GM06990 (cell line): ENCODE data around the gene TMEM88.

Experiments used
- DNase-seq: peaks from one replicate; pipeline ENCODE4 v3.0.0-alpha.2; 2011; ENCODE audit not compliant: insufficient read length; ENCODE audit errors: extremely low read depth
- H3K27me3 ChIP-seq: replicated peaks from 2 replicates; pipeline ENCODE4 v1.6.0; 2011; ENCODE audit warnings: low read length; ENCODE audit not compliant: control insufficient read depth, insufficient read depth
- H3K36me3 ChIP-seq: 2 replicates; pipeline ENCODE4 v1.5.1; 2011; ENCODE audit warnings: low read length; ENCODE audit not compliant: control insufficient read depth, insufficient read depth
- H3K4me3 ChIP-seq: replicated peaks from 2 replicates; pipeline ENCODE4 v1.5.1; 2011; ENCODE audit warnings: low read depth, mild to moderate bottlenecking, control low read depth, low read length
- TF ChIP-seq, protein P1 (sequence below): IDR thresholded peaks from 2 replicates; pipeline ENCODE4 v1.5.1; 2011; ENCODE audit warnings: low read length, control low read depth, mild to moderate bottlenecking, inconsistent platforms; ENCODE audit not compliant: insufficient read depth, poor library complexity, severe bottlenecking

The TMEM88 gene

DNA sequence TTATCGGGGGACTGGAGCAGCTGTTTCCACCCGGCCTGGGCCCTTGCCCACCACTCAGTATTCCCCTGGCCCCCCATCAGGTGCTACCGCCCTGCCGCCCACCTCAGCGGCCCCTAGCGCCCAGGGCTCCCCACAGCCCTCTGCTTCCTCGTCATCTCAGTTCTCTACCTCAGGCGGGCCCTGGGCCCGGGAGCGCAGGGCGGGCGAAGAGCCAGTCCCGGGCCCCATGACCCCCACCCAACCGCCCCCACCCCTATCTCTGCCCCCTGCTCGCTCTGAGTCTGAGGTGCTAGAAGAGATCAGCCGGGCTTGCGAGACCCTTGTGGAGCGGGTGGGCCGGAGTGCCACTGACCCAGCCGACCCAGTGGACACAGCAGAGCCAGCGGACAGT, 6.1 kb upstream of the TMEM88 start:
- Histone ChIP-seq H3K4me3 (no peak overlapping the region), H3K27me3 (no peaks in the 10 kb centered on the region), H3K36me3 (peaks cover 46% of the 10 kb centered on the region)
- TF ChIP-seq, protein P1, sequence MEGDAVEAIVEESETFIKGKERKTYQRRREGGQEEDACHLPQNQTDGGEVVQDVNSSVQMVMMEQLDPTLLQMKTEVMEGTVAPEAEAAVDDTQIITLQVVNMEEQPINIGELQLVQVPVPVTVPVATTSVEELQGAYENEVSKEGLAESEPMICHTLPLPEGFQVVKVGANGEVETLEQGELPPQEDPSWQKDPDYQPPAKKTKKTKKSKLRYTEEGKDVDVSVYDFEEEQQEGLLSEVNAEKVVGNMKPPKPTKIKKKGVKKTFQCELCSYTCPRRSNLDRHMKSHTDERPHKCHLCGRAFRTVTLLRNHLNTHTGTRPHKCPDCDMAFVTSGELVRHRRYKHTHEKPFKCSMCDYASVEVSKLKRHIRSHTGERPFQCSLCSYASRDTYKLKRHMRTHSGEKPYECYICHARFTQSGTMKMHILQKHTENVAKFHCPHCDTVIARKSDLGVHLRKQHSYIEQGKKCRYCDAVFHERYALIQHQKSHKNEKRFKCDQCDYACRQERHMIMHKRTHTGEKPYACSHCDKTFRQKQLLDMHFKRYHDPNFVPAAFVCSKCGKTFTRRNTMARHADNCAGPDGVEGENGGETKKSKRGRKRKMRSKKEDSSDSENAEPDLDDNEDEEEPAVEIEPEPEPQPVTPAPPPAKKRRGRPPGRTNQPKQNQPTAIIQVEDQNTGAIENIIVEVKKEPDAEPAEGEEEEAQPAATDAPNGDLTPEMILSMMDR, result no peak
- no peak for DNase-seq

DNA sequence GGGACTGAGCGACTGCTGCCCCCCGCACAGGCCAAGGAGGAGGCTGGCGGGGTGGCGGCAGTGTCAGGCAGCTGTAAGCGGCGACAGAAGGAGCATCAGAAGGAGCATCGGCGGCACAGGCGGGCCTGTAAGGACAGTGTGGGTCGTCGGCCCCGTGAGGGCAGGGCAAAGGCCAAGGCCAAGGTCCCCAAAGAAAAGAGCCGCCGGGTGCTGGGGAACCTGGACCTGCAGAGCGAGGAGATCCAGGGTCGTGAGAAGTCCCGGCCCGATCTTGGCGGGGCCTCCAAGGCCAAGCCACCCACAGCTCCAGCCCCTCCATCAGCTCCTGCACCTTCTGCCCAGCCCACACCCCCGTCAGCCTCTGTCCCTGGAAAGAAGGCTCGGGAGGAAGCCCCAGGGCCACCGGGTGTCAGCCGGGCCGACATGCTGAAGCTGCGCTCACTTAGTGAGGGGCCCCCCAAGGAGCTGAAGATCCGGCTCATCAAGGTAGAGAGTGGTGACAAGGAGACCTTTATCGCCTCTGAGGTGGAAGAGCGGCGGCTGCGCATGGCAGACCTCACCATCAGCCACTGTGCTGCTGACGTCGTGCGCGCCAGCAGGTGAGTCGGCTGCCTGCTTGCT, 5.6 kb upstream of the TMEM88 start:
- Histone ChIP-seq H3K36me3 (peaks cover 46% of the 10 kb centered on the region), H3K4me3 (no peak overlapping the region)

DNA sequence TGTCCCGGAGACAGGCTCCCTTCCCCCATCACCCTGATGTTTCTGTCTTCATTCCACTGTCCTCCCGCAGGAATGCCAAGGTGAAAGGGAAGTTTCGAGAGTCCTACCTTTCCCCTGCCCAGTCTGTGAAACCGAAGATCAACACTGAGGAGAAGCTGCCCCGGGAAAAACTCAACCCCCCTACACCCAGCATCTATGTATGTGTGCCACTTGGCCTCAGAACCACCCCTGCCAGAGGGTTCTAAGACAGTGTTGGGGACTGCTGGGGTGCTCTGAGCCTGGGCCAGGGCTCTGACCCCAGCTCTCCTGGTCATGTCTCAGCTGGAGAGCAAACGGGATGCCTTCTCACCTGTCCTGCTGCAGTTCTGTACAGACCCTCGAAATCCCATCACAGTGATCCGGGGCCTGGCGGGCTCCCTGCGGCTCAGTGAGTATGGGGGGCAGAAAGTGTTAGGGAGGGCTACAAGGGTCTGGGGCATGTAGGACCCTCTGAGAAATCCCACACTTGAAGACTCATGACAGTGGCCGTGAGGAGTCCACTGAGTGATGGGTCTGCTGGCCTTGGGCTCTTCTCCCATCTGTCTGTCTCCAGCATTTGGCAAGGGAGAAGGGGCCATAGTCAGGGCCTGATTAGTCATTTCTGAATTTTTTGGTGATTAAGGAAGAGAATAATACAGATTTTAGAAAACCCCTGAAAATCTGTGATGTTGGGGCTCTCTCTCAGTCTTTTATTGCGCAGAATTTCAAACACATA, 4.9 kb upstream of the TMEM88 start:
- H3K27me3 ChIP-seq, result no peaks in the 10 kb centered on the region
- TF ChIP-seq, protein P1, result no peak
- H3K36me3 ChIP-seq, result peaks cover 46% of the 10 kb centered on the region
- DNase-seq, result no peak
- H3K4me3 ChIP-seq, result no peak overlapping the region

More for the DNA sequence above, 5.6 kb upstream of the TMEM88 start:
- TF ChIP-seq, protein P1, result no peak
- DNase-seq, result no peak
- no peaks in the 10 kb centered on the region for H3K27me3 ChIP-seq

DNA sequence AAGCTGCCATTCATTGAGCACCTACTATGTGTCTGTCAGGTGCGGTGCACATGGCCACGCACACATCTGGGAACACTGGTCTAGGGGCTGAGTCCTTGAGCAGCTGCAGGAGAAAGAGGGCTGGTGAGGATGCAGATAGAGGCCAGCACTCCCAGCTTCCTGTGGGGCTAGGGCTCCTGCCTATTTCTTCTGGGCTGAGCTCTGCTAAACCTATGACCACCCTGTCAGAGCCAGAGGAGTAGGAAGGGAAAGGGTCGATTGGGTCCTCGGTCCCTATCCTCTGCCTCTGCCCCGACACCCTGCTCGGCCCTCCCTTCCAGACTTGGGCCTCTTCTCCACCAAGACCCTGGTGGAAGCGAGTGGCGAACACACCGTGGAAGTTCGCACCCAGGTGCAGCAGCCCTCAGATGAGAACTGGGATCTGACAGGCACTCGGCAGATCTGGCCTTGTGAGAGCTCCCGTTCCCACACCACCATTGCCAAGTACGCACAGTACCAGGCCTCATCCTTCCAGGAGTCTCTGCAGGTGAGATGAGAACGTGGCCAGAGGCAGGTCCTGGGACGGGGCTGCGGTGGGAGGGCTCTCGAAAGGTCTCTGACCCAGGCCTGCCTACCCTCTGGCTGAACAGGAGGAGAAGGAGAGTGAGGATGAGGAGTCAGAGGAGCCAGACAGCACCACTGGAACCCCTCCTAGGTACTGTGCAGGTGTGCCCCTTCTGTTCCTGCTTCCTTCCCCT, 4.0 kb upstream of the TMEM88 start:
- DNase-seq, result no peak

DNA sequence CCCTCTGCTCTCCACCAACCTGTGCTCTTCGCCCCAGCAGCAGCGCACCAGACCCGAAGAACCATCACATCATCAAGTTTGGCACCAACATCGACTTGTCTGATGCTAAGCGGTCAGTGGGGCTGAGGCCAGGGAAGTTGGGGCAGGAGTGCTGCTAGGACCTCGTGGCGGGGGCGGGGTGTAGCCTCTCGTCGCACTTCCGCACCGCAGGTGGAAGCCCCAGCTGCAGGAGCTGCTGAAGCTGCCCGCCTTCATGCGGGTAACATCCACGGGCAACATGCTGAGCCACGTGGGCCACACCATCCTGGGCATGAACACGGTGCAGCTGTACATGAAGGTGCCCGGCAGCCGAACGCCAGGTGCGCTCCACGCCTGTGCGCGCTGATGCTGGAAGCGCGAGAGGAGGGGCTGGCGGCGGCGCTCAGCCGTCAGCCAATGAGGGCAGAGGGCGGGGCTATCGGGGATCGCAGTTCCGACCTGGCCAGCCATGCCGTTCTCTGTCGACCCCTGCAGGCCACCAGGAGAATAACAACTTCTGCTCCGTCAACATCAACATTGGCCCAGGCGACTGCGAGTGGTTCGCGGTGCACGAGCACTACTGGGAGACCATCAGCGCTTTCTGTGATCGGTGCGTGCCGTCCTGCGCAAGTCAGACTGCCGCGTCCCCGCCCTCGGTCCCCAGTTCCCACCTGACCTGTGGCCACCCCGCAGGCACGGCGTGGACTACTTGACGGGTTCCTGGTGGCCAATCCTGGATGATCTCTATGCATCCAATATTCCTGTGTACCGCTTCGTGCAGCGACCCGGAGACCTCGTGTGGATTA, 3.2 kb upstream of the TMEM88 start:
- peak overlapping the region; percentile 65 for H3K4me3 ChIP-seq
- peak; percentile 91 for DNase-seq
- TF ChIP-seq, protein P1, result peak; percentile 95

More for the DNA sequence above, 4.0 kb upstream of the TMEM88 start:
- H3K27me3 ChIP-seq, result no peaks in the 10 kb centered on the region
- TF ChIP-seq, protein P1, result no peak
- peak overlapping the region; percentile 65 for H3K4me3 ChIP-seq
- peaks cover 46% of the 10 kb centered on the region for H3K36me3 ChIP-seq

More for the DNA sequence above, 3.2 kb upstream of the TMEM88 start:
- Histone ChIP-seq H3K27me3 (no peaks in the 10 kb centered on the region), H3K36me3 (peaks cover 41% of the 10 kb centered on the region)
